Parathyroid adenoma (tissue), 2 donors: Measurements from ENCODE around the gene RNF11.

Experiments used
- H2AFZ ChIP-seq: fragments of 300-600 bp; sonication (generic); one replicate; pipeline ENCODE4 v1.7.0; 2017; ENCODE audit warnings: antibody characterized with exemption, mild to moderate bottlenecking
- H3K27ac ChIP-seq: fragments of 300-600 bp; sonication (generic); one replicate; pipeline ENCODE4 v1.7.0; 2017
- H3K27me3 ChIP-seq: fragments of 300-600 bp; sonication (generic); one replicate; pipeline ENCODE4 v1.7.0; 2017; ENCODE audit warnings: low read length; ENCODE audit not compliant: control insufficient read depth, insufficient read depth
- H3K36me3 ChIP-seq: fragments of 300-600 bp; sonication (generic); one replicate; pipeline ENCODE4 v1.7.0; 2017; ENCODE audit warnings: low read length; ENCODE audit not compliant: control insufficient read depth, insufficient read depth
- H3K4me1 ChIP-seq: fragments of 300-600 bp; sonication (generic); one replicate; pipeline ENCODE4 v1.7.0; 2017; ENCODE audit warnings: control low read depth
- H3K4me2 ChIP-seq: fragments of 300-600 bp; sonication (generic); one replicate; pipeline ENCODE4 v1.7.0; 2017; ENCODE audit warnings: low read length
- H3K4me3 ChIP-seq: fragments of 300-600 bp; sonication (generic); one replicate; pipeline ENCODE4 v1.7.0; 2017; ENCODE audit warnings: low read depth, low read length
- H3K79me2 ChIP-seq: fragments of 300-600 bp; sonication (generic); one replicate; pipeline ENCODE4 v1.7.0; 2017; ENCODE audit warnings: control low read depth
- H3K9ac ChIP-seq: fragments of 300-600 bp; sonication (generic); one replicate; pipeline ENCODE4 v1.7.0; 2017; ENCODE audit warnings: mild to moderate bottlenecking
- H3K9me3 ChIP-seq: fragments of 300-600 bp; sonication (generic); one replicate; pipeline ENCODE4 v1.7.0; 2017; ENCODE audit warnings: low read length; ENCODE audit not compliant: control insufficient read depth
- CTCF ChIP-seq: fragments of 300-600 bp; sonication (generic); IDR thresholded peaks from one replicate; pipeline ENCODE4 v1.7.0; 2017; ENCODE audit warnings: antibody characterized with exemption, mild to moderate bottlenecking
- donor health status: primary hyperparathyroidism.

RNF11 gene

GRCh38 chr1:51280321-51280978, 44.4 kb downstream of the RNF11 start:
- Histone ChIP-seq H3K4me1 (peaks cover 6% of the 10 kb centered on the region), H3K9me3 (no peaks in the 10 kb centered on the region), H3K36me3 (no peaks in the 10 kb centered on the region), H3K79me2 (no peaks in the 10 kb centered on the region), H3K4me2 (no peak overlapping the region), H2AFZ (no peak overlapping the region), H3K9ac (no peak overlapping the region), H3K27me3 (no peaks in the 10 kb centered on the region), H3K27ac (no peak overlapping the region), H3K4me3 (no peak overlapping the region)
- no peak for TF ChIP-seq CTCF

GRCh38 chr1:51281807-51282206, 45.7 kb downstream of the RNF11 start:
- H3K9me3 ChIP-seq = no peaks in the 10 kb centered on the region
- H3K27ac ChIP-seq = no peak overlapping the region
- H2AFZ ChIP-seq = no peak overlapping the region
- H3K4me1 ChIP-seq = peaks cover 6% of the 10 kb centered on the region
- H3K4me2 ChIP-seq = no peak overlapping the region
- H3K79me2 ChIP-seq = no peaks in the 10 kb centered on the region
- no peak overlapping the region for H3K9ac ChIP-seq
- no peak for TF ChIP-seq CTCF
- no peak overlapping the region for H3K4me3 ChIP-seq
- H3K27me3 ChIP-seq = no peaks in the 10 kb centered on the region
- H3K36me3 ChIP-seq = no peaks in the 10 kb centered on the region

- H3K27me3 ChIP-seq = no peaks in the 10 kb centered on the region
- peaks cover 6% of the 10 kb centered on the region for H3K4me1 ChIP-seq
- no peak overlapping the region for H3K9ac ChIP-seq
- no peaks in the 10 kb centered on the region for H3K9me3 ChIP-seq
- H3K4me3 ChIP-seq = no peak overlapping the region
- no peak overlapping the region for H2AFZ ChIP-seq
- no peak for TF ChIP-seq CTCF
- H3K27ac ChIP-seq = no peak overlapping the region
- no peak overlapping the region for H3K4me2 ChIP-seq
- no peaks in the 10 kb centered on the region for H3K36me3 ChIP-seq
- no peaks in the 10 kb centered on the region for H3K79me2 ChIP-seq
Measured at GRCh38 chr1:51282605-51283004, 46.5 kb downstream of the RNF11 start.

GRCh38 chr1:51283979-51284378, 47.9 kb downstream of the RNF11 start:
- Histone ChIP-seq H3K9me3 (no peaks in the 10 kb centered on the region), H3K4me3 (no peak overlapping the region), H3K27me3 (no peaks in the 10 kb centered on the region), H3K79me2 (no peaks in the 10 kb centered on the region), H3K36me3 (no peaks in the 10 kb centered on the region), H3K27ac (no peak overlapping the region), H3K4me2 (no peak overlapping the region), H3K9ac (no peak overlapping the region), H3K4me1 (peaks cover 6% of the 10 kb centered on the region), H2AFZ (no peak overlapping the region)
- no peak for TF ChIP-seq CTCF

- peak overlapping the region; percentile 26 for H3K4me2 ChIP-seq
- no peaks in the 10 kb centered on the region for H3K9me3 ChIP-seq
- no peak overlapping the region for H3K27ac ChIP-seq
- no peaks in the 10 kb centered on the region for H3K36me3 ChIP-seq
- H3K9ac ChIP-seq = no peak overlapping the region
- H3K79me2 ChIP-seq = no peaks in the 10 kb centered on the region
- H3K4me1 ChIP-seq = peaks cover 6% of the 10 kb centered on the region
- no peaks in the 10 kb centered on the region for H3K27me3 ChIP-seq
- no peak for TF ChIP-seq CTCF
- no peak overlapping the region for H2AFZ ChIP-seq
- H3K4me3 ChIP-seq = no peak overlapping the region
Measured at GRCh38 chr1:51284487-51284954, 48.4 kb downstream of the RNF11 start.
